Ectodermal cell (in vitro differentiated cells): ENCODE data around the gene POU3F1.

Source experiments
- H3K27ac ChIP-seq: 2 replicates; pipeline ENCODE4 v1.7.0; 2013; ENCODE audit warnings: mild to moderate bottlenecking, low read depth, low read length; ENCODE audit not compliant: insufficient read depth, poor library complexity, severe bottlenecking
- H3K27me3 ChIP-seq: 2 replicates; pipeline ENCODE4 v1.7.0; 2013; ENCODE audit warnings: mild to moderate bottlenecking, low read length; ENCODE audit not compliant: insufficient read depth, control insufficient read depth, poor library complexity, severe bottlenecking
- H3K36me3 ChIP-seq: one replicate; pipeline ENCODE4 v1.7.0; 2013; ENCODE audit warnings: low read length; ENCODE audit not compliant: control insufficient read depth, insufficient read depth
- H3K4me1 ChIP-seq: one replicate; pipeline ENCODE4 v1.7.0; 2013; ENCODE audit warnings: low read length; ENCODE audit not compliant: control insufficient read depth, insufficient read depth
- H3K4me3 ChIP-seq: 2 replicates; pipeline ENCODE4 v1.7.0; 2013; ENCODE audit warnings: low read depth, low read length, control low read depth; ENCODE audit not compliant: insufficient read depth
- H3K9me3 ChIP-seq: 2 replicates; pipeline ENCODE4 v1.7.0; 2013; ENCODE audit warnings: mild to moderate bottlenecking, low read length, moderate library complexity; ENCODE audit not compliant: control insufficient read depth
- WGBS, 2 experiments: methylation state at CpG; one replicate each; pipeline ENCODE4 v1.1.7; 2013; ENCODE audit warnings: missing lambda C conversion rate in 2 of 2; 5-methylcytosine and 5-hydroxymethylcytosine counted together

POU3F1 gene

DNA sequence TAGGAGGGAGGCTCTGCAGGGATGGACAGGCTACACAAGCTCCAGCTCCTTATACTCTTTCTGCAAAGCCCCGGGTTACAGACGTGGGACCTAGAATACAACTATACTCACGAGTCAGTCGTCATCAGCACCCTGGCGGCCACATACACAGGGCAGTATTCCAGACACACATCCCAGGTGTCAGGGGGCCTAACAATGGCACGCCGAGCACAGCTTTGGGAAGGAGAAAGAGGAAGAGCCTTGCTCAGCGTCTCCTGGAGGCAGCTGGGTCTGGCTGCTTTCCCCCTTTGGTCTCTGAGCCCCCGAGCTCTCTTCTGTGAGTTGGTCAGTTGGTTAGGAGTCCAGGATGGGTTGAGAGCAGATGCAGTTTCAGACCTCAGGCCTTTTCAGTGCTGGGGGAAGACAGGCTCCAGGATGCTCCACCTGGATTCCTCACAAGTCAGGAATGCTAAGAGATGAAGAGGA is 4.5 kb upstream of the POU3F1 start:
- H3K4me1 ChIP-seq: peaks cover 40% of the 10 kb centered on the region
- no peak overlapping the region for H3K27ac ChIP-seq
- WGBS, 2 experiments: 74 to 79% methylated on average over 9 of the region's 9 CpGs
- peaks cover 17% of the 10 kb centered on the region for H3K27me3 ChIP-seq
- no peaks in the 10 kb centered on the region for H3K36me3 ChIP-seq
- no peak overlapping the region for H3K4me3 ChIP-seq
- no peaks in the 10 kb centered on the region for H3K9me3 ChIP-seq

DNA sequence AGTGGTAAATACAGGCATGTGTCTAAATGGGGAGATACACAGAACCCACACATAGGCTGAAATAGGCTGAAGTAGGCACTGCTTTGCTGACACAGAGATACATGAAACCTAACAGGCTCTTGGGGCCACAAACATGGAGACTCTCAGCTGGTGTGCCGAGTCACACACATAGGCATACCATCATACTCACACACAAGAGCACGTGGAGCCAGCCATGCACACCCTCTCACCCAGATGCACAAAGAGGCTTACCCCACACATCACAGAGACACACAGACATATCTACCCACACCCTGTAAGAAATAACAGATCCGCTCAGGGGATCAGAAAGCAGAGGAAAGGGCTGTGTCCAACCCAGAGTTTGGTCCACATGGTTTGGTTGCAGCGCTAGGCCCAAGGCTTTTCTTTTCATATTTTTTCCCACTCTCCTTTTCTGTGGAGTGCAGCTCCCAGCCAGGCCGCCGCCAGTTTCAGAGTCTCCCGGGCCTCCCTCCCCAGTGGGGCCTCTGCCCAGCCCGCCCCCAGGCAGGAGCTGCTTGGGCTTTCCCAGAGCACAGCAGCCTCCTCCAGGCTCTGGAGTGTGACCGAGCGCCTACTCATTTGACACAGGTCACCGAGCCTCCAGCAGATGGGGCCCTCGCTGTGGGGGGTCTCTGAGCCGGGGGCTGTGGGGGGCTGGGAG is 3.9 kb upstream of the POU3F1 start:
- Histone ChIP-seq H3K9me3 (no peaks in the 10 kb centered on the region), H3K4me3 (no peak overlapping the region), H3K4me1 (peaks cover 40% of the 10 kb centered on the region), H3K27ac (no peak overlapping the region), H3K27me3 (peaks cover 21% of the 10 kb centered on the region), H3K36me3 (no peaks in the 10 kb centered on the region)
- WGBS, 2 experiments: 38 to 44% methylated on average over 13 of the region's 13 CpGs

DNA sequence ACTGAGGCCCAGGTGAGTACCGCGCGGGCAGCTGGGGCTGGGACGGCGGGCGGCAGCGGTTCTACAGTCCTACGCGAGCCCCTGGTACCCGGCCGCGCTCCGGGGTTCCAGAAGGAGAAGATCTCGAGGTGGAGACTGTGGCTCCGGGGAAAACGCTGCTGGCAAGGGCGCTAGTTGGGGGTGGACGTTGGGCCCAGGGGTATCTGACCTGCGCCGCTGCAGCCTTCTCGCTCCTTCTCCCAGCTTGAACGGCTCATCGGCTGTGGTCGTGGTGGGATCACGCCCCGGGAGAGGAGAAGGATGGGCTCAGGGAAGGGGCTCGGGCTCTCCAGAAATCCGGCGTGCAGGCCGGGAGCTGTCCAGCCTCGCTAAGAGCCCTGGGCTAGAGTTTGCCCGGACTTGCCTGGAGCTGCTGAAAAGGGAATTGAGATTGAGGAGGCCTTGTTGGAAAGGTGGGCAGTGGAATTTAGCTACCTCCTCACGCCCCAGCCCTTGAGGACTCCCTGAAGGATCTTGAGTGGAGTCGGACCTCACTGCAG is 1.1 kb upstream of the POU3F1 start:
- 2% methylated on average over 34 of the region's 34 CpGs for WGBS, 2 experiments
- Histone ChIP-seq H3K4me1 (peaks cover 35% of the 10 kb centered on the region), H3K36me3 (peaks cover 6% of the 10 kb centered on the region), H3K27me3 (peaks cover 35% of the 10 kb centered on the region), H3K4me3 (peak overlapping the region; percentile 47), H3K9me3 (no peaks in the 10 kb centered on the region), H3K27ac (no peak overlapping the region)

DNA sequence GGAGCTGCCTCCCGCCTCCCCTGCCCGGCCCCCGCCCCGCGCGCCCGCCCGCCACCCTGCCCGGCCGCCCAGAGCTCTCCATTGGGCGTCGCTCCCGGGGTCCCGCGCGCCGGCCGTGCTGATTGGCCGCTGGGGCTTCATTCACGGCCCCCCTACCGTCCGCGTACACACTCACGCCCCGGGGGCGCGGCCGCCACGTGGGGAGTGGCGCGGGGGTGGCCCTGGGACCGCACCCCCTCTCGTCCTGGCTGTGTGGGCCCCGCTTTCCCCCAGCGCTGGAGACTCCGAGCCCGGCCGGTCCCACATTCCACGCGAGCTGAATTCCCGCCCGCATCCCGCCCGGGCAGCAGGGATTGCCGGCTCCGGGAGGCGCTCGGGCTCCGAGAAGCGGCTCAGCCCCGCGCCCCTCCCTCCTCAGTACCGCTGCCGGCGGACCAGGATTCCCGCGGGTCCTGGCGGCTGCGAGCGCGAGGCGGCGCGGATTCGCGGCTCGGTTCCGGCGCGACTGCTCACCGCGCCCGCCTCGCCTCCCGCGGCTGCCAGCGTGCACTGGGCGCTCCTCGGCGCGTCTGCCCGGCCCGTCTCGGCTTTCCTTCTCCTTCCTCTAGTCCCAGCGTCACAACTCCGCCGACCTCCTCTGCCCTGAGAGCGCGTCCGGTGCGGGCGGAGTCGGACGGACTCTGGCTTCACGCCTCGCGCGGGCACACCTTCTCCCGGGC is 450 bp upstream of the POU3F1 start:
- H3K27me3 ChIP-seq: peaks cover 35% of the 10 kb centered on the region

DNA sequence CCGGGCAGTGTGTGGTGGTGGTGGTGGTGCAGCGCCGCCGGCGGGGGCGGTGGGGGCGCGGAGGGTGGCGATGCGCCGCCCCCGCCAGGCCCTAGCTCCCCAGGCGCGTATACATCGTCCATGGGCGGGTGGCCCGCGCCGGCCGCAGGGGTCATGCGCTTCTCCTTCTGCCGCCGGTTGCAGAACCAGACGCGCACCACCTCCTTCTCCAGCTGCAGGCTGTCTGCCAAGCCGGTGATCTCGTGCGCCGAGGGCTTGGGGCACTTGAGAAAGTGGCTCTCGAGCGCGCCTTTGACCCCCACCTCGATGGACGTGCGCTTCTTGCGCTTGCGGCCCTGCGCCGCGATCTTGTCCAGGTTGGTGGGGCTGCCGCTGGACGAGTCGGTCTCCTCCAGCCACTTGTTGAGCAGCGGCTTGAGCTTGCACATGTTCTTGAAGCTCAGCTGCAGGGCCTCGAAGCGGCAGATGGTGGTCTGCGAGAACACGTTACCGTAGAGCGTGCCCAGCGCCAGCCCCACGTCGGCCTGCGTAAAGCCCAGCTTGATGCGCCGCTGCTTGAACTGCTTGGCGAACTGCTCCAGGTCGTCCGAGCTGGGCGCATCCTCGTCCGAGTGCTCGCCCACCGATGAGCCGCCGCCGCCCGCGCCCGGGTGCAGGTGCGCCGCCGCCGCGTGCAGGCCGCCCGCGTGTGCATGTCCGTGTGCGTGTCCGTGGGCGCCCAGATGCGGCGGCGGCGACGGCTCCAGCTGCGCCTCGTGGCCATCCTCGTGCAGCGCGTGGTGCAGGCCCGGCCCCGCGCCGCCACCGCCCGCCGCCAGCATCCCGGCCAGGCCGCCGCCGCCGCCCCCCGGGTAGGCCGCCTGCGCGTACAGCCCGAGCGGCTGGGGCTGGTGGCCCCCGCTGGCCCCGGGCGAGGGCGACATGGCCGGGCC is 926 bp downstream of the POU3F1 start:
- Histone ChIP-seq H3K27me3 (peaks cover 35% of the 10 kb centered on the region), H3K9me3 (no peaks in the 10 kb centered on the region), H3K36me3 (peaks cover 6% of the 10 kb centered on the region), H3K4me3 (peak overlapping the region; percentile 89), H3K4me1 (peaks cover 31% of the 10 kb centered on the region), H3K27ac (no peak overlapping the region)
- WGBS, 2 experiments: 0 to 1% methylated on average over 115 of the region's 115 CpGs

More for the DNA sequence above, 450 bp upstream of the POU3F1 start:
- H3K4me1 ChIP-seq: peaks cover 32% of the 10 kb centered on the region
- WGBS, 2 experiments: 0% methylated on average over 99 of the region's 99 CpGs
- H3K27ac ChIP-seq: no peak overlapping the region
- peaks cover 6% of the 10 kb centered on the region for H3K36me3 ChIP-seq
- H3K4me3 ChIP-seq: peak overlapping the region; percentile 47
- H3K9me3 ChIP-seq: no peaks in the 10 kb centered on the region

DNA sequence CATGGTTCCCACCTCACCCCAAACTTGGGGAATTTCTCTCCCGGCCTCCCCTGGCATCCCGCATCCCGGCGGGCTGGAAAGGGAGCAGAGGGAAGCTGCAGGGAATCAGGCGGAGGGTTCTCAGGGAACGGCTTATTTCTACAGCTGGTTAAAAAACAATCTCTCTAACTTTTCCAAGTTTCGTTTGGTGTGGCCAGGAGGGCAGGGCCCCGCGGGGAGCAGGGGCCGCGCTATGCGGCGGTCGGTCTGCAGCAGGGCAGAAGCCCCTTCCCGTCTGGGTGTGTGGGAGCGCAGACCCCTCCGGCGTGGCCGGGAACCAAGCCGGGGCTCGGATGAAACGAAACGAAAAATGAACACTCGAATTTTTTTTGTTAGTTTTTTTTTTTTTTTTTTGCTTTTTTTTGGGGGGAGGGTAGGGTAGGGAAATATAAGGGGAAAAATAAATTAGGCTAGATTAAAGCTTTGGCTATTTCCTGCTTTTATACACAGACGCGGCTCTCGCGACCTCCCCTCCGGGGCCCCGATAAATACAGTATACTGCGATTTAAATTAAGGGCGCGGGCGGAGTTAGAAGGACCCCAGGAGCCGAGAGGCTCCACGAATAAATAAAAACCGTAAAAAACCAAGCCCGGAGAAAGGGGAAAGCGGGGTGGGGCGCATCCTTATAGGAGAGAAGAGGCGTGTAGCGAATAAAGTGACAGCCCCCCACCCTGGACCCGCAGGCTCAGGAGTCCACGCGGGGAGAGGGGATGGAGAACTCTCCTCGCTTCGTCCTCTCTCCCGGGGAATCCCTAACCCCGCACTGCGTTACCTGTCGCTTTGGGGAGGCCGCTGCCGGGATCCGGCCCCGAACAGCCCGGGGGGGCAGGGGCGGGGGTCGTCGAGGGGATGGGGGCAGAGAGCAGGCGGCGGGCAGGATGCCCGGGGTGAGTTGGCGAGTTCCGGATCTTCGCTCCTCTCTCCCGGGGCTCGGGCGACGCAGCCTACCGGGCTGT is 2.1 kb downstream of the POU3F1 start:
- no peak overlapping the region for H3K27ac ChIP-seq
- H3K4me3 ChIP-seq: peak overlapping the region; percentile 89
- H3K36me3 ChIP-seq: peaks cover 6% of the 10 kb centered on the region
- no peaks in the 10 kb centered on the region for H3K9me3 ChIP-seq
- peaks cover 35% of the 10 kb centered on the region for H3K27me3 ChIP-seq
- 0 to 1% methylated on average over 69 to 70 of the region's 70 CpGs for WGBS, 2 experiments
- H3K4me1 ChIP-seq: peaks cover 26% of the 10 kb centered on the region

DNA sequence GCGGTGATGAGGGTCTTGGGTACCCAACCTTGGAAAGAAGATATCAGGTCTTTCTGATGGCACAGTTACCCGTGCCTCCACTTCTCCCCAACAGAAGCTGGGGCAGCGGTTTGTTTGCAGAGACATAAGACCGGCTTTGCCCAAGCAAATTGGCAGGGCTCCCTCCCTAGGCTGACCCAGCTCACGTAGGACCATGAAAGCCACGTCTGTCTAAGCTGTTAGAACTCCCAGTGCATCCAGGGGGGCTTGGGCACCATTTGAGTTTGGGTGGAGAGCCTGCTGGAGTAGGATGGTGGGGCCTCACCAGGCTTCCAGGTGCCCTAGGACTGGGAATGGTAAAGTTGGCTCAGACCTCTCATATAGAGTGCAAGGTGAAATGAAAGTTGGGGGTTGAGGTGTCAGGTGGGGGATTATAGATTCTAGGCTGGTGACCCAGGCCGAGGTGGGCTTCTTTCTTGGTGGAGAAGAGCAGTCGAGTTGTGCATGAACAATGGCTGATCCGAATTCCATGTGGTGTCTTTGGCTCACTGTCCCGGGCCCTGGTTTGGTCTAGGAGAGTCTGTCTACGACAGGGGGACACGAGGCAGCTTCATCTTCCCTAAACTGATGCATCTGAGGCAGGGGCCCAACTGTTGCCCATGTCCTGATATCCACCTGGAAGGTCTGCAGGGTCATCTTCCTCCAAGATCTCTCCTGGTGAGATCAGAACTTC is 3.4 kb downstream of the POU3F1 start:
- peak overlapping the region; percentile 17 for H3K27ac ChIP-seq
- H3K36me3 ChIP-seq: peaks cover 6% of the 10 kb centered on the region
- peak overlapping the region; percentile 89 for H3K4me3 ChIP-seq
- H3K4me1 ChIP-seq: peaks cover 25% of the 10 kb centered on the region
- 60 to 66% methylated on average over 12 of the region's 12 CpGs for whole genome bisulfite sequencing, 2 experiments
- H3K9me3 ChIP-seq: no peaks in the 10 kb centered on the region
- peaks cover 28% of the 10 kb centered on the region for H3K27me3 ChIP-seq

DNA sequence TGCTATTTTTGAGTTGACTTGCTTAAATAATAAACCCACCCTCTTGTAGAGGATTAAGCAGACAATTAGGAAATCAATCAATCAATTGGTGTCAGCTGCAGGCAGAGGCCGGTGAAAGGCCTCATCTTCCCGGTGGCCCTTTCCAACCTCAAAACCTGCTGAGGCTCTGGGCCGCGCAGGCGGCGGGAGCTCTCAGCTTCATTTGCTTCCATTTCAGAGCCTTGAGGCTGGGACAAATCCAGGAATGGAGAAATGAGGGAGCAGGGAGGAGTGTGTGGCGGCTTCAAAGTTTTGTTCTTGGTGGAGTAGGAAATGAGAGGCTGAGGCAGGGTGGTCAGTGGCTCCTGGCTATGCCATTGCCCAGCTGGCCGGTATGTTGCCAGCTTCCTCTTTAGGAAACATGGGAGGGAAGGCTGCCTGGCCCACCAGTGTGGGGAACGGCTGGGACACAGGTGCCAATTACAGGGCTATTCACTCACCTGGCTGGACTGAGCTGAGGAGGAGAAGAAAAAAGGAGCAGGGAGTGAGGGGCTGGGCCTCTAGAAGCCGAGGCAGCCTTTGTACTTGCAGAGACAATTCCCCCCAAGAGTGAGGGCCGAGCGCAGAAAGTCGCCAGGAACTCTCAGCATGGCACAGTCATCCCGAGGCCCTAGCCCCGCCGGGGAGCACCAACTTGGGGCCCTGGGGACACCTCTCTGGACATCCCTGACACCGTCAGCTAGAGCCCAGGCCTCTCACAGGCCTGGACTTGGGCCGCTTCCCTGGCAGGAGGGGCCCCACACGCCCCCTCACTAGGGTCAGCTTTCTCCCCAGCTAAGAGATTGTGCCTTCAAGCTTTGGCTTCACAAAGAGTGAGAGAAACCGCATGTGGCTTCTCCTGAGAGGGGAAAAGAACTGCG is 4.4 kb downstream of the POU3F1 start:
- H3K27me3 ChIP-seq: peaks cover 18% of the 10 kb centered on the region
- H3K36me3 ChIP-seq: peaks cover 6% of the 10 kb centered on the region
- H3K27ac ChIP-seq: peak overlapping the region; percentile 40
- H3K4me3 ChIP-seq: peak overlapping the region; percentile 89
- H3K4me1 ChIP-seq: peaks cover 25% of the 10 kb centered on the region
- no peaks in the 10 kb centered on the region for H3K9me3 ChIP-seq
- WGBS, 2 experiments: 17 to 18% methylated on average over 21 of the region's 21 CpGs
